Stimulated activated naive CD8-positive, alpha-beta T cell treated with anti-CD3 and anti-CD28 coated beads, Interleukin-15, amount 100 ng/mL, for 72 hours (primary cell): ENCODE results near the gene FBXO3.

Experiments used
- ATAC-seq: fragments of 150-1000 bp; cut with Tn5 transposase; 2 replicates; pipeline ENCODE4 v1.10.0; 2021; ENCODE audit warnings: mild to moderate bottlenecking, moderate library complexity
- DNase-seq, 2 donors: peaks; one replicate each; pipeline ENCODE4 v3.0.0; 2021 to 2022
- H3K27ac Mint-ChIP-seq, 2 donors: one replicate each; pipeline ENCODE4 v1.8.0; 2022; ENCODE audit warnings: mild to moderate bottlenecking in 2 of 2, mixed read lengths in 2 of 2, moderate library complexity in 2 of 2
- H3K27me3 Mint-ChIP-seq: one replicate; pipeline ENCODE4 v1.8.0; 2022; ENCODE audit warnings: mixed read lengths
- H3K4me1 Mint-ChIP-seq: one replicate; pipeline ENCODE4 v1.8.0; 2022; ENCODE audit warnings: mild to moderate bottlenecking, mixed read lengths
- H3K4me3 Mint-ChIP-seq, 2 donors: one replicate each; pipeline ENCODE4 v1.8.0; 2022; ENCODE audit warnings: mild to moderate bottlenecking in 2 of 2, mixed read lengths in 2 of 2, moderate library complexity in 1 of 2
- H3K9me3 Mint-ChIP-seq, 2 donors: one replicate each; pipeline ENCODE4 v1.8.0; 2022; ENCODE audit warnings: mixed read lengths in 2 of 2

The FBXO3 gene

DNA sequence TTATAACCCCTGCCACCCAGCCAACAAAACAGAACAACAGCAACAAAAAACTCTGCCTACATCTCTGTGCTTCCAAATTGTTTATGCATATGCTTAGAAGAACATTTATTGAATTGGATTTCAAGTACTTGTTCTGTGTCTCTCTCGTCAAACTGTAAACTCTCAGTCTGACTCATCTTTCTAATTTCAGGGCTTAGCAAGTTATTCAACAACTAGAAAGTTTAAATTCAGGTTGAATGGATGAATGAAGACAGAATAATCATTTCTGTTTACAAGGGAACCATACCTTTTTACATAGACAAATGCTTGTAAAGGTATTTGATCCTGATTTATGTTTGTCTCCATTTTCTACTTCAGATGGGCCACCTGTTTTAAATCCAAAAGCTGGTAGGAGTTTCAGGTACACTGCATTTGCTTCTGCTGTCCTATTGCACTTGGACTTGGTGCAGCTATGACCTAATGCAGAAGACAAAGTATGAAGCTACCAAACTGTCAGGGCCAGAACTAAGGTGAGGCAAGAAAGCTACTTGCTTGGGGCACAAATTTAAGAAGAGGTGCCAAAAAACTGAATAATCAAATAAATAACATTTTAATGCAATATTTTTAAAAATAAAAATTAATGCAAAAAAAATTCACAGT is 1.6 kb upstream of the FBXO3 start:
- H3K4me3 Mint-ChIP-seq = peak overlapping the region; percentile 11 to 56
- H3K27ac Mint-ChIP-seq = peak overlapping the region in 1 of 2 donors; percentile 23
- no peak for ATAC-seq
- DNase-seq = no peak
- H3K9me3 Mint-ChIP-seq = no peaks in the 10 kb centered on the region
- H3K4me1 Mint-ChIP-seq = peaks cover 32% of the 10 kb centered on the region
- H3K27me3 Mint-ChIP-seq = peaks cover 44% of the 10 kb centered on the region

DNA sequence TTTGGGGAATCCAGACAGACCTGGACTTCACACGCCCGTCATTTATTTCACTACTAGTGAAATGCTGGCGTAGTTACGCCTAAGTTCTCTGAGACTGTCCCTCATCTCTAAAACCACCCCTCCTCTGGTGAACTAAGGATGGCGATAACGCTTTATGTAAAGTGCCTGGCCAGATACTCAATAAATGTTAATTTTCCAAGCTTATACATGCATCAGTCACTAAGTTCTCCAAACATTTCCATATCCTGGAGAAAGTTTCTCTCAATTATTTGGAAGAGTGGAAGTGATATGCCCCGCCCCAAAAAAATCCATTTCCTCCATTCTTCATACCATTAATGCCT is 1.1 kb upstream of the FBXO3 start:
- peak overlapping the region; percentile 56 to 93 for H3K4me3 Mint-ChIP-seq
- peaks cover 39% of the 10 kb centered on the region for H3K27me3 Mint-ChIP-seq
- no peak for ATAC-seq
- no peak for DNase-seq
- H3K4me1 Mint-ChIP-seq = peaks cover 34% of the 10 kb centered on the region
- H3K9me3 Mint-ChIP-seq = no peaks in the 10 kb centered on the region
- no peak overlapping the region for H3K27ac Mint-ChIP-seq

GRCh38 chr11:33774736-33775466 is 581 bp upstream of the FBXO3 start:
- Mint-ChIP-seq H3K9me3 (no peaks in the 10 kb centered on the region), H3K27ac (peak overlapping the region; percentile 79 to 80), H3K4me1 (peaks cover 38% of the 10 kb centered on the region), H3K27me3 (peaks cover 33% of the 10 kb centered on the region), H3K4me3 (peak overlapping the region; percentile 90 to 93)
- ATAC-seq (no peak), DNase-seq (no peak)

- Mint-ChIP-seq H3K27me3 (peaks cover 25% of the 10 kb centered on the region), H3K27ac (peak overlapping the region; percentile 80 to 98), H3K9me3 (no peaks in the 10 kb centered on the region), H3K4me1 (peaks cover 38% of the 10 kb centered on the region), H3K4me3 (peak overlapping the region; percentile 90 to 93)
- peak; percentile 68 for ATAC-seq
- DNase-seq = peak; percentile 27 to 33
These were observed 825 bp downstream of the FBXO3 start for GRCh38 chr11:33773404-33773986.

GRCh38 chr11:33772870-33773269 is 1.4 kb downstream of the FBXO3 start:
- no peak for ATAC-seq
- H3K27ac Mint-ChIP-seq = no peak overlapping the region
- DNase-seq = no peak
- peak overlapping the region; percentile 90 to 93 for H3K4me3 Mint-ChIP-seq
- H3K9me3 Mint-ChIP-seq = no peaks in the 10 kb centered on the region
- peaks cover 19% of the 10 kb centered on the region for H3K27me3 Mint-ChIP-seq
- peaks cover 38% of the 10 kb centered on the region for H3K4me1 Mint-ChIP-seq

DNA sequence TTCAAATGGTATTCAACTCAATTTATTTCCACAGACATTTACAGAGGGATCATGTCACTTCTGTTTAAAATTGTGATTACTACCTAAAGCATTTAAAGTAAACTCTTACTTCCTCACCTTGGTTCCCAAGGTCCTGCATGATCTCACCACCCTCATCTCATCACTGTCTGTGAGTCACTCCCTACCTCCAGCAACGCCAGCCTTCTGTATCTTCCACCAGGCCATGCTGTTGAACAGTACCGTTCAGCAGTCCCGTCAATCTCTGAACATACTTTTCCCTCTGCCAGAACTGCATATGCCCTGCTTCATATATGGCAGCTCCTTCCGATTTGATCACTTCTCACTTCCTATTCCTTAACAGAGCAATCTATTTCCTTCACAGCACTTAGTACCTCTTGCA is 2.0 kb downstream of the FBXO3 start:
- peak overlapping the region in 1 of 2 donors; percentile 93 for H3K4me3 Mint-ChIP-seq
- peaks cover 38% of the 10 kb centered on the region for H3K4me1 Mint-ChIP-seq
- H3K27me3 Mint-ChIP-seq = peaks cover 19% of the 10 kb centered on the region
- ATAC-seq (no peak), DNase-seq (no peak)
- no peaks in the 10 kb centered on the region for H3K9me3 Mint-ChIP-seq
- H3K27ac Mint-ChIP-seq = no peak overlapping the region

DNA sequence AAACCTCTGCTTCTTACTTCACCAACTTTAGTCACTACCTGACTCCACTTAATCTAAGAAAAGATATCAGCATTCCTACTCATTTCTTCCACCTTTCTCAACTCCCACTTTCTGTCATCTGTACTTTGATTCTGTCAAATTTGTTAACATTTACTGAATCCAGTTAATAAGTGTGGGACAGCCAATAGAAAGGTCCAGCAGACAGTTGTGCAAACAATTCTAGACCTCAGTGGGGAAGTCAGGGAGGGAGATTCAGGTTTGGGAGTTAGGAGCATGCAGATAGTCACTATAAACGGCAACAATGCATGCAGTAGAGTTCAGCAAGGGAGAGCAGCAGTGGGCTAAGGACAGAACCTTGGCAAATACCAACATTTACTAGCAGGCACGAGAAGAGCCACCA is 4.1 kb downstream of the FBXO3 start:
- peaks cover 3% of the 10 kb centered on the region for H3K27me3 Mint-ChIP-seq
- DNase-seq (no peak), ATAC-seq (no peak)
- H3K4me1 Mint-ChIP-seq = peaks cover 30% of the 10 kb centered on the region
- no peak overlapping the region for H3K4me3 Mint-ChIP-seq
- H3K9me3 Mint-ChIP-seq = no peaks in the 10 kb centered on the region
- no peak overlapping the region for H3K27ac Mint-ChIP-seq

DNA sequence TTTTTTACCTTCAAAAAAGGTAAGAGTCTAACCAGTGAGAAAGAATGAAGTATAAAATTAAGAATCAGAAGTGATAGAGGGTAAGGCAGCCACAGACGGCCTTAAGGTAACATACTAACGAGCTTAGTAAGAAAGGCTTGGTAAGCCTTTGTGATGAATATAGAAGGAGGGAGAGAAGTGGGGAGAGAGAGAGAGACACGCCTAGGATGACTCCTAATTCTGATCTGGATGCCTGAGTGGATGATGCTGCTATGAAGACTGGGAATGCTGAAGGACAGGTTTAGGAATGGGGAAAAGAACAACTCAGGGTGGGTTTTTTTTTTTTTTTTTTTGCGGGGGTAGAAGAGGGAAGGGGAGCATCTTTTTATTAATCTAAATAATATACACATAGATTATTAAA is 4.8 kb downstream of the FBXO3 start:
- H3K27ac Mint-ChIP-seq = peak overlapping the region in 1 of 2 donors; percentile 68
- no peak overlapping the region for H3K4me3 Mint-ChIP-seq
- H3K9me3 Mint-ChIP-seq = no peaks in the 10 kb centered on the region
- ATAC-seq (no peak), DNase-seq (no peak)
- H3K4me1 Mint-ChIP-seq = peaks cover 23% of the 10 kb centered on the region
- no peaks in the 10 kb centered on the region for H3K27me3 Mint-ChIP-seq

DNA sequence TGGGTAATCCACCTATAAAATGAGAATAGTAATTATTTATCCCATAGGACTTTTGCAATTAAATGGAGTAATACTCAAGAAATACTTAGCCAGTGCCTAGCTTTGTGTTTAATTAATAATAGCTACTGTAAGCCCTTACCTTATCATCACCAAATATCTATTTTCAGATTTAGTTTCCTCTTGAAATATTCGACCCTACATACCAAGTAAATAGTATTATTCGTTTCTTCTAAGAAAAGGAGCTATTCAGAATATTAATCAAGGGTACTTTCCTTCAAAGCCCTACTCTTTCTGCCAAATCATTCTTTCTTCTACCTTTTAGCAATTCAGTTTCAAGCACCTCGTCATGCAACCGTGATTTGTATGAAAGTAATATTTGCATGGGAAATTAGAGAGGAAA is 6.7 kb downstream of the FBXO3 start:
- Mint-ChIP-seq H3K4me1 (peaks cover 17% of the 10 kb centered on the region), H3K9me3 (no peaks in the 10 kb centered on the region), H3K27me3 (no peaks in the 10 kb centered on the region), H3K4me3 (no peak overlapping the region), H3K27ac (no peak overlapping the region)
- DNase-seq (no peak), ATAC-seq (no peak)

DNA sequence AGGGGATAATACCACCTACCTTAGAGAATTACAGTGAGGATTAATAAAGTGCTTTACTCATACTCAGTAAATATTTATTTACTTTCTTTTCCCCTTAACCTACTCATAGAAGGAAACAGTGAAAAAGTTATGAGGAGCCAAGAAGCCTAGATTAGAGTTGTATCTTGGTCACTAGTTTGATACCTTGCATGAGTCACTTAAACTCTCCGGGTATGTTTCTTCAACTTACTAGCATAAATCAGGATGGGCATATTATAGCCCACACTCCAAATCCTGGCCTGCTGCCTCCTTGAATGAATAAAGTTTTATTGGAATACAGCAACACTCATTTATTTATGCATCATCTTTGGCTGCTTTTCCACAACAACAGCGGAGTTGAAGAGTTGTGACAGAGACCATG is 8.2 kb downstream of the FBXO3 start:
- no peaks in the 10 kb centered on the region for H3K27me3 Mint-ChIP-seq
- no peak overlapping the region for H3K27ac Mint-ChIP-seq
- ATAC-seq (no peak), DNase-seq (no peak)
- no peaks in the 10 kb centered on the region for H3K9me3 Mint-ChIP-seq
- H3K4me3 Mint-ChIP-seq = no peak overlapping the region
- H3K4me1 Mint-ChIP-seq = peaks cover 11% of the 10 kb centered on the region

DNA sequence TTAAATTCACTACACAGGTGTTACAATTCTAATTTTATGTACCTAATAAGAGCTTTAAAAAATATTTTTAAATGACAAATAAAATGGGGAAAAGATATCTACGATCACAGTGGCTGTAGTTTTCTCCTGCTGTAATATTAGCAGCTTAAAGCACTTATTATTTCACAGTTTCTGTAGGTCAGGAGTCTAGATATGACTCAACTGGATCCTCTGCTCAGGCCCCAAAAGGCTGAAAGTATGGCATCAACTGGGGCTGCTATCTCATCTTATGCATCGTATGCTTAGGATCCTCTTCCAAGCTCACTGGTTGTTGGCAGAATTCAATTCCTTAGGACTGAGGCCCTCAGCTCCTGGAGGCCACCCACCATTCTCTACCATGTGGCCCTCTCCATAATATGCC is 12.8 kb downstream of the FBXO3 start:
- Mint-ChIP-seq H3K9me3 (no peaks in the 10 kb centered on the region), H3K27me3 (no peaks in the 10 kb centered on the region), H3K4me1 (peaks cover 11% of the 10 kb centered on the region), H3K4me3 (no peak overlapping the region), H3K27ac (no peak overlapping the region)
- DNase-seq (no peak), ATAC-seq (no peak)

- Mint-ChIP-seq H3K27me3 (no peaks in the 10 kb centered on the region), H3K4me1 (peaks cover 9% of the 10 kb centered on the region), H3K9me3 (no peaks in the 10 kb centered on the region), H3K27ac (peak overlapping the region in 1 of 2 donors; percentile 77), H3K4me3 (no peak overlapping the region)
- ATAC-seq = peak; percentile 89
- DNase-seq = no peak
These were observed 20.9 kb downstream of the FBXO3 start for GRCh38 chr11:33753304-33753967.

DNA sequence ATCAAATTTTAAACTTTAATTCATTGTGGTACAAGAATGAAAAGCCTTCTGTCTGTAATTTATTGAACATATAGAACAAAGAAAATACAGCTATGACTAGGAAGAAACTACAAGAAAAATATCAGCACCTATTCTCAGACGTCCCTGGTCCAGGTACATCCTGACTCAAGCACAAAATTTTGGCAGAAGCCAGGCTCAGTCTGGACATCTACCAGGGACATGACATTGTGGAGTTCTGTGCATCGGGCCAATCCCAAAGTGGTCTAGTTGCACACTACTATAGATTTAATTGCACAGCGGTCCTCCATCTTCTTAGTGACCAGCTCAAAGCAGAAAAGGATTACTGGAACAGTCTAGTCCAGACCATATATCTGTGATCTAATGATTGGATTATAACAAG is 22.4 kb downstream of the FBXO3 start:
- Mint-ChIP-seq H3K27me3 (no peaks in the 10 kb centered on the region), H3K4me1 (peaks cover 9% of the 10 kb centered on the region), H3K4me3 (no peak overlapping the region), H3K9me3 (no peaks in the 10 kb centered on the region), H3K27ac (no peak overlapping the region)
- DNase-seq (no peak), ATAC-seq (no peak)

DNA sequence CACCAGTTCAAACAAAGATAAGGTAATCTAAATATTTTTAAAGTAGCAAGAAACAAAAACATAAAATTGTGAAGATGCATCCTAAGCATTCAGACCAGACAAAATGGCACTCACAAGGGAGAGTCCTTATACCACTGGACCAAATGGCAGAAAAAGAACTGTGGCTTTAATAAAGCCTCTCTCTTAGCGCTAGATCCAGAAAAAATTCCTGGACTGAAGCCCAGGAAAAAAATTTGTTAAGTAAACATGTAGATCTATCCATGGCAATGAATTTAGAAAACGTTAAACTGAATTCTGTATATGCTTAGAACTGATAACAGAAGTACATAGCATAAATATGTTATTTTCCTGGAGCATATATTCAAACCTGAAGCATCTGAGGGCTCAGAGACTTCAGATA is 26.3 kb downstream of the FBXO3 start:
- Mint-ChIP-seq H3K9me3 (no peaks in the 10 kb centered on the region), H3K27ac (no peak overlapping the region), H3K4me3 (no peak overlapping the region)

GRCh38 chr11:33743291-33743690 is 31.0 kb downstream of the FBXO3 start:
- no peak overlapping the region for H3K27ac Mint-ChIP-seq
- DNase-seq (no peak), ATAC-seq (no peak)
- H3K4me3 Mint-ChIP-seq = no peak overlapping the region
- H3K27me3 Mint-ChIP-seq = no peaks in the 10 kb centered on the region
- H3K9me3 Mint-ChIP-seq = no peaks in the 10 kb centered on the region
- no peaks in the 10 kb centered on the region for H3K4me1 Mint-ChIP-seq

More for the DNA sequence above, 26.3 kb downstream of the FBXO3 start:
- H3K4me1 Mint-ChIP-seq = peaks cover under 1% of the 10 kb centered on the region
- ATAC-seq (no peak), DNase-seq (no peak)
- no peaks in the 10 kb centered on the region for H3K27me3 Mint-ChIP-seq
